Thyroid gland (tissue), 4 donors: ENCODE measurements around the gene TOPBP1.

Experiments
- CTCF ChIP-seq, 6 experiments: fragments of 200-600 bp in 3 of 6; fragments of 450-650 bp in 3 of 6; sonication (generic) in 3 of 6; IDR thresholded peaks; one replicate each; pipeline ENCODE4 v1.5.1; 2016 to 2019; ENCODE audit warnings: antibody characterized with exemption in 6 of 6, mild to moderate bottlenecking in 2 of 6, inconsistent platforms in 1 of 6, moderate library complexity in 1 of 6
- POLR2A ChIP-seq, 2 donors: fragments of 450-650 bp; IDR thresholded peaks; one replicate each; pipeline ENCODE4 v1.6.1; 2017; ENCODE audit warnings: antibody characterized with exemption in 2 of 2, mild to moderate bottlenecking in 2 of 2, moderate library complexity in 1 of 2

- TF ChIP-seq POLR2A (IDR thresholded peaks at IDR 0.05), result no peak
- no peak for TF ChIP-seq CTCF (IDR thresholded peaks at IDR 0.05)
Measured at GRCh38 chr3:133595341-133595740, 66.4 kb downstream of the TOPBP1 start.
